A673 (cell line): ENCODE measurements around the gene SLC16A6.

Experiments
- CTCF ChIP-seq: fragments of 300-800, 200-600 bp; sonication (generic); conservative IDR thresholded peaks from 2 replicates; pipeline ENCODE4 v1.5.1; 2017; ENCODE audit warnings: low read depth, mild to moderate bottlenecking, antibody characterized with exemption, low read length, moderate library complexity, mixed read lengths
- EZH2 ChIP-seq: fragments of 200-600 bp; sonication (generic); IDR thresholded peaks from 2 replicates; pipeline ENCODE4 v1.6.1; 2017; ENCODE audit warnings: borderline replicate concordance, low read depth, mild to moderate bottlenecking, mixed read lengths, antibody characterized with exemption, low read length; ENCODE audit not compliant: poor library complexity, severe bottlenecking

DNA sequence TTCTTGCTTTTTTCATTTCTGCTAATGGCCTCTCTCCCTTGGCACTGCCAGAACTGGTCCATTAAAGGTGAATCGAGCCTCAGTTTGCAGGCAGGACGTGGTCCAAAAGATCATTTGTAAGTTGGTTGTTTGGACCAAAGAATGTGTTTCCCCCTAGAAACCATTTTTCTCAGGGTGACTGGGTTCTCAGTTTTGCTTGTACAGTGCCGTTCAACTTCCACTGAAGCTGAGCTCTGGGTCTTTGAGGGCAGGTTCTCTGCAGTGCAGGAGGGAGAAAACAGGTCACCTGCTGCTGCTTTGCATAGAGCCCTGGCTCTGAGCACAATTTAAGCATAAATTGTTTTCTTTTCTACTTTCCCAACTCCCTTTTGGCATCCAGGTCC is 52.1 kb downstream of the SLC16A6 start:
- TF ChIP-seq CTCF (no peak), EZH2 (no peak)
